GM18505 (cell line): ENCODE measurements around the gene PTPRU.
"Not testable (repeated sequence)": the region's sequence is repeated elsewhere in the genome, so short reads cannot be mapped to it uniquely, and the experiment has no call there.

Source experiments
- ATAC-seq: cut with Tn5 transposase; IDR thresholded peaks from one replicate; pipeline ENCODE4 v1.9.1; 2021; ENCODE audit not compliant: unreplicated experiment
- POLR2A ChIP-seq: IDR thresholded peaks from 4 replicates; pipeline ENCODE4 v1.6.1; 2011; ENCODE audit warnings: borderline replicate concordance; ENCODE audit not compliant: insufficient read depth, insufficient read length; ENCODE audit errors: extremely low read depth

The PTPRU gene

GRCh38 chr1:29309621-29310020 is 73.3 kb downstream of the PTPRU start:
- ATAC-seq = no peak
- no peak for TF ChIP-seq POLR2A

GRCh38 chr1:29310616-29311180 is 74.4 kb downstream of the PTPRU start:
- no peak for ATAC-seq
- no peak for TF ChIP-seq POLR2A

GRCh38 chr1:29311352-29312030 is 75.2 kb downstream of the PTPRU start:
- no peak for ATAC-seq
- no peak for TF ChIP-seq POLR2A

- TF ChIP-seq POLR2A = no peak
- no peak for ATAC-seq
These were observed 76.4 kb downstream of the PTPRU start for GRCh38 chr1:29312469-29313461.

GRCh38 chr1:29314685-29315084 is 78.4 kb downstream of the PTPRU start:
- ATAC-seq = not testable (repeated sequence)

- no peak for TF ChIP-seq POLR2A
- ATAC-seq = no peak
These were observed 78.9 kb downstream of the PTPRU start for GRCh38 chr1:29315262-29315661.

GRCh38 chr1:29315876-29316275 is 79.6 kb downstream of the PTPRU start:
- no peak for TF ChIP-seq POLR2A
- ATAC-seq = no peak

- ATAC-seq = no peak
- TF ChIP-seq POLR2A = no peak
These were observed 81.0 kb downstream of the PTPRU start for GRCh38 chr1:29317063-29317915.

GRCh38 chr1:29317916-29318530 is 81.7 kb downstream of the PTPRU start:
- no peak for TF ChIP-seq POLR2A

GRCh38 chr1:29318724-29319123 is 82.4 kb downstream of the PTPRU start:
- no peak for TF ChIP-seq POLR2A
- no peak for ATAC-seq

More at GRCh38 chr1:29317916-29318530, 81.7 kb downstream of the PTPRU start:
- ATAC-seq = no peak

- no peak for TF ChIP-seq POLR2A
- ATAC-seq = no peak
These were observed 83.2 kb downstream of the PTPRU start for GRCh38 chr1:29319300-29320110.
